ENCODE results near the gene AKT2.

DNA sequence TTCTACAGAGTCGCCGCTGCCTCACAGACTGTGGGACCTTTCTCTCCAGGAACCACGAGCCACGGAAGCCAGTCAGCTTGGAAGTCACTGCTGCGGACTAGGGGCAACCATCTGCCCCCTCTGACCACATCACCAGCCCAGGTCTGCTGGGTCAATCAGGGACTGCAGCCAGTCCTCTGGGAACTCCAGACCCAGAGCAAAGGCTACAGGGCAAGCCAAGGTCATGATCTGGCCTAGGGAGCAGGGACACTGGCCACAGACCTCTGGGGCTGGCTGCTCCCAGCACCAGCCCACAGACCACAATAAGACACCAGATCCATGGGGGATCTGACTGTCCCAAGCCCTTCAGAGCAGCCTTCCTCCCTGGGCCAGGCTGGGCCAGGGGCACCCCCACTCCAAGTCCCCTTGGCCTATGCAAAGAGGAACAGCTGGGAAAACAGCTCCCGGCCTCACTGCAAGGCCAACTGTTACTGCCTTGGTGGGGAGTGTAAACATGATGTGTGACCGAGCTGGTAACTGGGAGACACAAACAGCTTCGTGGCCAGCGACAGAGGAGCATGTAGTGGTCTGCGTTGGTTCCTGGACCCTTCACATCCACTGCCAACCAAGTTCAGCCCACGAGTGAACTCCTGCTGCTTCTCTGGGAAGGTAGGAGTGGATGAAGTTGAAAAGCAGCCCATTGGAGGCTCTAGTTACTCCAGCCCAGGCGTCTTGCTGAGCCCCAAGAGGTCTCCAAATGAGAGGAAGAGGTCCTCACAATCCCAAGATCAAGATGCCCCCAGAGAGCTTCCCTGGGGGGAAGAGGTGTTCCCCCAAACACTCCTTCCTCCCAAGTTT lies 1.5 kb downstream of the AKT2 start:
- TF ChIP-seq CTCF (IDR thresholded peaks at IDR 0.05; ENCODE audit: low read depth, low read length) (no peak), EZH2phosphoT487 (IDR thresholded peaks at IDR 0.05; ENCODE audit: low read depth) (no peak)
